ENCODE measurements around the gene RIC3.

DNA sequence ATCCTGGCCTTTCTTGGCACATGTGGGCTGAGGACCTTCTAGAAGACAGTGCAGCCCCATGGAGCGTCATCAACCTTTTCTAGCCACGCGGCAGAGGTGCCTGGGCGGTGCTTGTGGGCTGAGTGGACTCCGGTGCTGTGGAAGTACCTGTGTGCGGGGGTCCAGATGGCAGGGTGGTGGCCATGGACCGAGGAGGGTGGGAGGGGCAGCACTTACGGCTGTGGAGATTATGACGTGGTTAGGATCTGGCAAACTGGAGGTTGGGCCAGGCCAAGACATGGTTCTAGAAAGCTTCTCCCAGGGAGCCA lies 85.8 kb downstream of the RIC3 start:
- TF ChIP-seq, protein P1, sequence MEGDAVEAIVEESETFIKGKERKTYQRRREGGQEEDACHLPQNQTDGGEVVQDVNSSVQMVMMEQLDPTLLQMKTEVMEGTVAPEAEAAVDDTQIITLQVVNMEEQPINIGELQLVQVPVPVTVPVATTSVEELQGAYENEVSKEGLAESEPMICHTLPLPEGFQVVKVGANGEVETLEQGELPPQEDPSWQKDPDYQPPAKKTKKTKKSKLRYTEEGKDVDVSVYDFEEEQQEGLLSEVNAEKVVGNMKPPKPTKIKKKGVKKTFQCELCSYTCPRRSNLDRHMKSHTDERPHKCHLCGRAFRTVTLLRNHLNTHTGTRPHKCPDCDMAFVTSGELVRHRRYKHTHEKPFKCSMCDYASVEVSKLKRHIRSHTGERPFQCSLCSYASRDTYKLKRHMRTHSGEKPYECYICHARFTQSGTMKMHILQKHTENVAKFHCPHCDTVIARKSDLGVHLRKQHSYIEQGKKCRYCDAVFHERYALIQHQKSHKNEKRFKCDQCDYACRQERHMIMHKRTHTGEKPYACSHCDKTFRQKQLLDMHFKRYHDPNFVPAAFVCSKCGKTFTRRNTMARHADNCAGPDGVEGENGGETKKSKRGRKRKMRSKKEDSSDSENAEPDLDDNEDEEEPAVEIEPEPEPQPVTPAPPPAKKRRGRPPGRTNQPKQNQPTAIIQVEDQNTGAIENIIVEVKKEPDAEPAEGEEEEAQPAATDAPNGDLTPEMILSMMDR (IDR thresholded peaks at IDR 0.05; ENCODE audit: low read depth, low read length) = no peak
- no peak for TF ChIP-seq EZH2phosphoT487 (IDR thresholded peaks at IDR 0.05; ENCODE audit: low read depth)
